GM19468 (cell line): ENCODE data around the gene RAB24.

Source experiments
- ATAC-seq: cut with Tn5 transposase; IDR thresholded peaks from one replicate; pipeline ENCODE4 v1.9.1; 2021; ENCODE audit warnings: mild to moderate bottlenecking, moderate library complexity, moderate number of reproducible peaks; ENCODE audit not compliant: unreplicated experiment; ENCODE audit errors: extremely low read depth

Gene RAB24

DNA sequence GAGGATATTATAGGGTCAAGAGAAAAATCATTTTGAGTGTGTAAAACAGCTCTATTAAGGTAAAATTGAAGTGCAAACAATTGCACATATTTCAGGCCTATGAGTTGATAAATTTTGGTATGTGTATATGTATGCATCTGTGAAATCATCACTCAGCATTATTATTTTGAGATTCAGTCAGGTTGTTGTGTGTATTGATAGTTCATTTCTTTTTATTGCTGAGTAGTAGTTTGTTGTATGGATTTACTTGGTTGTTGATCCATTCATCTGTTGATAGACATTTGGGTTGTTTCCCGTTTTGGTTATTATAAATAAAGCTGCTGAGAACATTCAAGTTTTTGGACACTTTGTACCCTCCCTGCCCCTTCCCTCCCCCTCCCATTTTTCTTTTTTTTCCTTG, 50.3 kb downstream of the RAB24 start:
- ATAC-seq, result no peak
